ENCODE measurements around the gene SORBS1.

The SORBS1 gene

GRCh38 chr10:95539560-95540284, 21.4 kb downstream of the SORBS1 start:
- no peak for DNase-seq (ENCODE audit: low read depth)

- no peak for DNase-seq (ENCODE audit: low read depth)
These were observed 22.8 kb downstream of the SORBS1 start for GRCh38 chr10:95538412-95538811.

- DNase-seq (ENCODE audit: low read depth): no peak
These were observed 23.6 kb downstream of the SORBS1 start for GRCh38 chr10:95537542-95537927.

- no peak for DNase-seq (ENCODE audit: low read depth)
These were observed 24.2 kb downstream of the SORBS1 start for GRCh38 chr10:95536894-95537541.

GRCh38 chr10:95536017-95536416, 25.2 kb downstream of the SORBS1 start:
- DNase-seq (ENCODE audit: low read depth): no peak

GRCh38 chr10:95535526-95535925, 25.6 kb downstream of the SORBS1 start:
- DNase-seq (ENCODE audit: low read depth): no peak

GRCh38 chr10:95533590-95533989, 27.6 kb downstream of the SORBS1 start:
- DNase-seq (ENCODE audit: low read depth): no peak

- DNase-seq (ENCODE audit: low read depth): no peak
These were observed 28.6 kb downstream of the SORBS1 start for GRCh38 chr10:95532536-95532935.

GRCh38 chr10:95531994-95532399, 29.2 kb downstream of the SORBS1 start:
- DNase-seq (ENCODE audit: low read depth): no peak

- DNase-seq (ENCODE audit: low read depth): no peak
These were observed 29.9 kb downstream of the SORBS1 start for GRCh38 chr10:95531058-95531809.

GRCh38 chr10:95530561-95530960, 30.6 kb downstream of the SORBS1 start:
- DNase-seq (ENCODE audit: low read depth): no peak

- no peak for DNase-seq (ENCODE audit: low read depth)
These were observed 31.1 kb downstream of the SORBS1 start for GRCh38 chr10:95530029-95530428.

- DNase-seq (ENCODE audit: low read depth): no peak
These were observed 35.1 kb downstream of the SORBS1 start for GRCh38 chr10:95526044-95526443.

GRCh38 chr10:95525033-95525418, 36.1 kb downstream of the SORBS1 start:
- DNase-seq (ENCODE audit: low read depth): no peak

- no peak for DNase-seq (ENCODE audit: low read depth)
These were observed 36.7 kb downstream of the SORBS1 start for GRCh38 chr10:95524358-95525032.

- DNase-seq (ENCODE audit: low read depth): no peak
These were observed 39.1 kb downstream of the SORBS1 start for GRCh38 chr10:95522117-95522516.

GRCh38 chr10:95520617-95521016, 40.6 kb downstream of the SORBS1 start:
- no peak for DNase-seq (ENCODE audit: low read depth)

- no peak for DNase-seq (ENCODE audit: low read depth)
These were observed 42.4 kb downstream of the SORBS1 start for GRCh38 chr10:95518455-95519452.

- DNase-seq (ENCODE audit: low read depth): no peak
These were observed 43.4 kb downstream of the SORBS1 start for GRCh38 chr10:95517536-95518454.

GRCh38 chr10:95516774-95517373, 44.3 kb downstream of the SORBS1 start:
- no peak for DNase-seq (ENCODE audit: low read depth)
